Measurements from ENCODE around the gene SOD2. TPM values are rescaled to one million over a fixed set of nuclear protein-coding genes. Genes with fewer than 3 reads are reported as not detected.
A peak's percentile ranks its signal among the peaks of the same experiment; 100 is the strongest.

SOD2 gene
- total and polyA plus RNA-seq, 9 of the 15 experiments (the other 6 are each of a cell fraction or from before 2014, with no cell fraction given), result 39.8 to 140 (median 95.8) TPM

GRCh38 chr6:159726255-159726917 is 33.3 kb upstream of the SOD2 start (continued):
- 0 out of 2 replicates have a peak, but pooled peaks have one; percentile 95 for TF ChIP-seq RREB1 (CRISPR knock-in tag; IDR thresholded peaks at IDR 0.05)
- TF ChIP-seq KLF1 (tag; IDR thresholded peaks at IDR 0.05), result no peak
- TF ChIP-seq RFX1 (IDR thresholded peaks at IDR 0.05), result no peak
- no peak for TF ChIP-seq BHLHE40 (IDR thresholded peaks at IDR 0.05; ENCODE audit: low read length)
- no peak for TF ChIP-seq GABPB1 (CRISPR knock-in tag; IDR thresholded peaks at IDR 0.05)
- TF ChIP-seq BDP1 (IDR thresholded peaks at IDR 0.05; ENCODE audit: insufficient read depth, insufficient read length), result no peak
- TF ChIP-seq ZNF274 (IDR thresholded peaks at IDR 0.05; ENCODE audit: borderline replicate concordance, low read depth, low read length), result no peak
- 0 out of 2 replicates have a peak, but pooled peaks have one; percentile 8 for TF ChIP-seq NFXL1 (CRISPR knock-in tag; IDR thresholded peaks at IDR 0.05)
- no peak for TF ChIP-seq FOXO4 (CRISPR knock-in tag; IDR thresholded peaks at IDR 0.05)
- TF ChIP-seq ZNF324 (CRISPR knock-in tag; IDR thresholded peaks at IDR 0.05), result no peak
- no peak for TF ChIP-seq MAX (CRISPR knock-in tag; IDR thresholded peaks at IDR 0.05)
- TF ChIP-seq HDAC8 (tag; IDR thresholded peaks at IDR 0.05), result no peak
- no peak for TF ChIP-seq GABPA (tag; conservative IDR thresholded peaks at IDR 0.05; ENCODE audit: low read depth)
- TF ChIP-seq HDAC2 (IDR thresholded peaks at IDR 0.05), result no peak; the same call in 1 of the 2 replicates
- no peak for TF ChIP-seq PML (IDR thresholded peaks at IDR 0.05; ENCODE audit: low read length)
- 0 out of 4 replicates have a peak, but pooled peaks of 1 of the 2 experiments have one; percentile 68 for TF ChIP-seq TEAD1 (CRISPR knock-in tag; IDR thresholded peaks at IDR 0.05)
- 0 out of 2 replicates have a peak, but pooled peaks have one; percentile 39 for TF ChIP-seq BACH1 (tag; IDR thresholded peaks at IDR 0.05)
- TF ChIP-seq ZNF644 (tag; IDR thresholded peaks at IDR 0.05; ENCODE audit: low read depth), result 0 out of 2 replicates have a peak, but pooled peaks have one; percentile 76
- TF ChIP-seq CREB5 (CRISPR knock-in tag; IDR thresholded peaks at IDR 0.05), result peak; percentile 81; the same call in 1 of the 2 replicates
